Testis (tissue), 3 donors: Measurements from ENCODE around the gene CTDP1. TPM values are rescaled to one million over a fixed set of nuclear protein-coding genes. Genes with fewer than 3 reads are reported as not detected.
"Not testable (repeated sequence)": the region's sequence is repeated elsewhere in the genome, so short reads cannot be mapped to it uniquely, and the experiment has no call there.

ENCODE experiments used
- DNase-seq: peaks from one replicate; pipeline ENCODE4 v3.0.0-alpha.2; 2019
- H3K27ac ChIP-seq, 2 donors: fragments of 200-600 bp; sonication (generic); one replicate each; pipeline ENCODE4 v1.5.1; 2019
- H3K27me3 ChIP-seq: fragments of 200-600 bp; sonication (generic); one replicate; pipeline ENCODE4 v1.5.1; 2019
- H3K36me3 ChIP-seq: fragments of 200-600 bp; sonication (generic); one replicate; pipeline ENCODE4 v1.5.1; 2017; ENCODE audit warnings: low read depth; ENCODE audit errors: missing control alignments
- H3K4me1 ChIP-seq: fragments of 200-600 bp; sonication (generic); one replicate; pipeline ENCODE4 v1.5.1; 2019
- H3K4me3 ChIP-seq, 2 donors: fragments of 200-600 bp; sonication (generic); one replicate each; pipeline ENCODE4 v1.5.1; 2017 to 2019
- H3K9me3 ChIP-seq: fragments of 200-600 bp; sonication (generic); one replicate; pipeline ENCODE4 v1.5.1; 2017
- CTCF ChIP-seq, 3 experiments: fragments of 450-650 bp in 2 of 3; fragments of 200-600 bp in 1 of 3; sonication (generic) in 1 of 3; IDR thresholded peaks; one replicate each; pipeline ENCODE4 v1.5.1; 2016 to 2019; ENCODE audit warnings: antibody characterized with exemption in 3 of 3, mild to moderate bottlenecking in 2 of 3, moderate library complexity in 1 of 3
- POLR2A ChIP-seq: fragments of 450-650 bp; IDR thresholded peaks from one replicate; pipeline ENCODE4 v1.6.1; 2017; ENCODE audit warnings: antibody characterized with exemption, mild to moderate bottlenecking, moderate library complexity
- WGBS, 2 donors: methylation state at CpG; one replicate each; pipeline ENCODE4 v1.1.5; 2018; 5-methylcytosine and 5-hydroxymethylcytosine counted together
- intact Hi-C: fragments of 100-400 bp; cut with DNase I; formaldehyde crosslinking; loops from one replicate; pipeline ENCODE4 v1.15.1; 2023; ENCODE audit warnings: low total_unique reads
- polyA plus RNA-seq: library from polyadenylated mRNA; stranded (reverse); fragments of 350-450 nt; fragmentation: Illumina TruSeq; extraction: RNeasy Lipid Tissue Mini Kit (QIAGEN cat#74804); gene quantifications from one replicate; pipeline ENCODE4 v1.2.3, GENCODE V29; 2014; ENCODE audit warnings: low read depth, low replicate concordance; ENCODE audit not compliant: insufficient read depth
- total RNA-seq, 2 donors: library from RNA; depleted of rRNA; stranded (reverse); fragments of >200 nt; gene quantifications; one replicate each; pipeline ENCODE4 v1.2.3, GENCODE V29; 2016

The CTDP1 gene
- total and polyA plus RNA-seq, 3 donors from 2014 or later, result 41.0 to 51.0 (median 47.2) TPM

- no peak for DNase-seq
- WGBS, 2 donors, result 96 to 98% methylated on average over 11 to 17 of the region's 17 CpGs
- Histone ChIP-seq H3K36me3 (no peaks in the 10 kb centered on the region), H3K4me1 (no peaks in the 10 kb centered on the region), H3K9me3 (no peaks in the 10 kb centered on the region), H3K27ac (no peak overlapping the region), H3K27me3 (no peaks in the 10 kb centered on the region), H3K4me3 (no peak overlapping the region)
- intact Hi-C loops, result no loop called here
- TF ChIP-seq POLR2A, result no peak
- TF ChIP-seq CTCF (IDR thresholded peaks at IDR 0.05), result no peak
Observed at GRCh38 chr18:79737426-79737825, 57.8 kb downstream of the CTDP1 start.

- Histone ChIP-seq H3K4me1 (no peaks in the 10 kb centered on the region), H3K36me3 (no peaks in the 10 kb centered on the region), H3K27ac (no peak overlapping the region), H3K27me3 (no peaks in the 10 kb centered on the region), H3K9me3 (no peaks in the 10 kb centered on the region), H3K4me3 (no peak overlapping the region)
- intact Hi-C loops, result no loop called here
- no peak for DNase-seq
- WGBS, 2 donors, result 87 to 91% methylated on average over 19 to 20 of the region's 20 CpGs
- TF ChIP-seq CTCF (IDR thresholded peaks at IDR 0.05), result no peak
- TF ChIP-seq POLR2A, result no peak
Observed at GRCh38 chr18:79738041-79738461, 58.4 kb downstream of the CTDP1 start.

GRCh38 chr18:79738581-79739439 is 59.2 kb downstream of the CTDP1 start:
- Histone ChIP-seq H3K27me3 (no peaks in the 10 kb centered on the region), H3K27ac (no peak overlapping the region), H3K4me1 (no peaks in the 10 kb centered on the region), H3K4me3 (no peak overlapping the region), H3K9me3 (no peaks in the 10 kb centered on the region), H3K36me3 (no peaks in the 10 kb centered on the region)
- TF ChIP-seq POLR2A (no peak), CTCF (IDR thresholded peaks at IDR 0.05) (no peak)
- no peak for DNase-seq
- 93 to 94% methylated on average over 21 of the region's 21 CpGs for WGBS, 2 donors
- intact Hi-C loops, result no loop called here

GRCh38 chr18:79739440-79739778 is 59.8 kb downstream of the CTDP1 start:
- H3K9me3 ChIP-seq, result no peaks in the 10 kb centered on the region
- H3K36me3 ChIP-seq, result no peaks in the 10 kb centered on the region
- no peak overlapping the region for H3K4me3 ChIP-seq
- DNase-seq, result no peak
- H3K27me3 ChIP-seq, result no peaks in the 10 kb centered on the region
- H3K27ac ChIP-seq, result no peak overlapping the region
- no peaks in the 10 kb centered on the region for H3K4me1 ChIP-seq
- TF ChIP-seq POLR2A (no peak), CTCF (IDR thresholded peaks at IDR 0.05) (no peak)
- WGBS, 2 donors, result 93 to 94% methylated on average over 15 of the region's 15 CpGs
- intact Hi-C loops, result no loop called here

GRCh38 chr18:79740047-79740446 is 60.4 kb downstream of the CTDP1 start:
- intact Hi-C loops, H3K27me3 ChIP-seq, H3K27ac ChIP-seq, H3K9me3 ChIP-seq, H3K36me3 ChIP-seq, DNase-seq, H3K4me1 ChIP-seq, H3K4me3 ChIP-seq: not testable (repeated sequence)
- WGBS, 2 donors, result 94 to 98% methylated on average over 17 of the region's 27 CpGs
